Measurements from ENCODE around the gene OXER1. TPM values are rescaled to one million over a fixed set of nuclear protein-coding genes. Genes with fewer than 3 reads are reported as not detected.

OXER1 gene
- total RNA-seq, 1 experiment from 2014 or later, result 0.10 TPM

GRCh38 chr2:42810971-42811811 is 47.3 kb upstream of the OXER1 start:
- Histone ChIP-seq H3K36me3 (ENCODE audit: control insufficient read depth, insufficient read depth, low read length) (no peaks in the 10 kb centered on the region), H3K27ac (ENCODE audit: low read length) (peak overlapping the region; percentile 96), H3K4me3 (ENCODE audit: low read depth in 2 of 2, low read length in 2 of 2) (peak overlapping the region; percentile 63 to 80), H3K4me1 (ENCODE audit: control insufficient read depth, insufficient read depth, low read length) (peaks cover 6% of the 10 kb centered on the region), H3K27me3 (ENCODE audit: control insufficient read depth, insufficient read depth, low read length) (no peaks in the 10 kb centered on the region), H3K9me3 (ENCODE audit: control insufficient read depth, insufficient read depth, low read depth, low read length) (no peaks in the 10 kb centered on the region)
- DNase-seq (ENCODE audit: low read depth, low spot score) (no peak), ATAC-seq (peak; percentile 19; the same call in 1 of the 2 replicates)
- no peak; the same call in 1 of the 2 replicates for TF ChIP-seq POLR2AphosphoS5 (IDR thresholded peaks at IDR 0.05; ENCODE audit: low read depth, low read length)
- TF ChIP-seq CTCF (IDR thresholded peaks at IDR 0.05), result 0 out of 2 replicates have a peak, but pooled peaks have one; percentile 4
- intact Hi-C loops (cut with micrococcal nuclease; ENCODE audit: unreplicated experiment), result no loop called here
- in situ Hi-C loops (cut with HindIII; ENCODE audit: low pct_unique_long_range_greater_than_20kb, low sequenced_read_pairs), result no loop called here
- ChIA-PET POLR2A (interaction anchor here (0.6 kb wide), 2 partner anchors 152 to 415 kb away, joined by 5 to 11 read pairs; partner anchors contain the start of gene ZFP36L2), CTCF (interaction anchor here (0.7 to 2.2 kb wide), 2 partner anchors 17 to 411 kb away, joined by 4 to 9 read pairs; no protein-coding TSS in a partner anchor)
- no TSS peak for BruUV-seq (replicated peaks)

DNA sequence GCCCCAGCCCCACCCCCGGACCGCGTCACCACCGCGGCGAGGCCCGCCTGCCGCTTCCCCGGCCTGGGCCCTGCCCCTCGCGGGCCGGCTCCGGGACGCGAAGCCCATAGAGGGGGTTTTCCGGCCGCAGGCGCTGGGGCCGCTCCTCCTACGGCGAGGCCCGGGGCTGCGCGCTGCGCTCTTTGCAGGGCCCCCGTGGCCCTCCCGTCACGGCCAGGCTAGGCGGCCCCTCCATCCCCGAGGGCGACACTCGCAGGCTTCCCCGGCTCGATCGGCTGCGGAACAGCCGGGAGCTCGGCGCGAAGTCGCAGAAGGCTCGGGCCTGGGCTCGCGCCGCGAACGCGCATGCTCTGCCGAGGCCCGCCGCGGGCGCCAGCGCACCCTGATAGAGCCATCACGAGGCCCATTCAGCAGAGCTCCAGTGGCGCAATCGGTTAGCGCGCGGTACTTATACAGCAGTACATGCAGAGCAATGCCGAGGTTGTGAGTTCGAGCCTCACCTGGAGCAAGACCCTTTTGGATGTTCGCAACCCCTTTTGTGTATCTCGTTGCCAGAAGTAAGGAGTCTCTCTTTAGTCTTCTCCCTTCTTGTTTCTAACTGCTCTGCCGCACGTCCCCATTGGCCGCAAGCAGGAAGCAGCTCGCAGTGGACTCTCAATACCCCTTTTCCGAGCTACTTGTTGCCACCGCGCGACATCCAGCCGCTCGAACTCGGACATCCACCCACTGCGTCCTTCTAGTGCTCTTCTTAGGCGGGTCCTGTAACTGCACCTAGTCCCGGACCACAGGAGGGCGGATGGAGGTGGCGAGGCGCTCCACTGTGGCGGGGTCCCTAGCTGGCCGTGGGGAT is 46.4 kb upstream of the OXER1 start:
- in situ Hi-C loops (cut with HindIII; ENCODE audit: low pct_unique_long_range_greater_than_20kb, low sequenced_read_pairs), result no loop called here

More for the DNA sequence above, 46.4 kb upstream of the OXER1 start:
- H3K36me3 ChIP-seq (ENCODE audit: control insufficient read depth, insufficient read depth, low read length), result no peaks in the 10 kb centered on the region
- peak; percentile 97 for DNase-seq (ENCODE audit: low read depth, low spot score)
- ChIA-PET POLR2A (interaction anchor here (0.6 to 0.7 kb wide), 4 partner anchors 11 to 416 kb away, joined by 3 to 11 read pairs (median 4); partner anchors contain the start of gene ZFP36L2), CTCF (interaction anchor here (0.6 to 2.2 kb wide), 3 partner anchors 14 to 37 kb away, joined by 4 to 9 read pairs (median 6); no protein-coding TSS in a partner anchor)
- no peaks in the 10 kb centered on the region for H3K9me3 ChIP-seq (ENCODE audit: control insufficient read depth, insufficient read depth, low read depth, low read length)
- ATAC-seq, result peak; percentile 93
- H3K4me1 ChIP-seq (ENCODE audit: control insufficient read depth, insufficient read depth, low read length), result peaks cover 6% of the 10 kb centered on the region
- BruUV-seq (replicated peaks), result no TSS peak
- intact Hi-C loops (cut with micrococcal nuclease; ENCODE audit: unreplicated experiment), result no loop called here
- no peaks in the 10 kb centered on the region for H3K27me3 ChIP-seq (ENCODE audit: control insufficient read depth, insufficient read depth, low read length)
- peak overlapping the region; percentile 96 for H3K27ac ChIP-seq (ENCODE audit: low read length)
- H3K4me3 ChIP-seq (ENCODE audit: low read depth in 2 of 2, low read length in 2 of 2), result peak overlapping the region; percentile 63 to 80
- TF ChIP-seq SIN3A (IDR thresholded peaks at IDR 0.05; ENCODE audit: borderline replicate concordance, insufficient read depth, low read depth, low read length), result 0 out of 2 replicates have a peak, but pooled peaks have one; percentile 38
- TF ChIP-seq REST (IDR thresholded peaks at IDR 0.05; ENCODE audit: insufficient read depth in 1 of 2, low read depth in 2 of 2, low read length in 1 of 2), result no peak
- TF ChIP-seq POLR2AphosphoS5 (IDR thresholded peaks at IDR 0.05; ENCODE audit: low read depth, low read length), result peak; percentile 89
- no peak; the same call in none of the 2 replicates for TF ChIP-seq CTCF (IDR thresholded peaks at IDR 0.05)
- TF ChIP-seq TCF7L2 (IDR thresholded peaks at IDR 0.05; ENCODE audit: low read depth, low read length), result no peak

Data from Panc1 (cell line).